Liver (tissue), 9 donors: Measurements from ENCODE around the gene JPH3. TPM values are rescaled to one million over a fixed set of nuclear protein-coding genes. Genes with fewer than 3 reads are reported as not detected.

ENCODE experiments used
- DNase-seq: peaks from one replicate; pipeline ENCODE4 v3.0.0-alpha.2; 2017; ENCODE audit warnings: low spot score
- H3K27ac ChIP-seq, 2 donors: one replicate each; pipeline ENCODE4 v1.7.0; 2013; ENCODE audit warnings: inconsistent platforms in 2 of 2, low read length in 2 of 2, control low read depth in 1 of 2, low read depth in 1 of 2, mild to moderate bottlenecking in 1 of 2
- H3K27me3 ChIP-seq, 4 donors: one replicate each; pipeline versions ENCODE4 v1.6.1 to v1.7.0; 2013; ENCODE audit warnings: low read length in 3 of 4, inconsistent platforms in 1 of 4, mild to moderate bottlenecking in 1 of 4, moderate library complexity in 1 of 4; ENCODE audit not compliant: control insufficient read depth in 4 of 4, insufficient read depth in 4 of 4
- H3K36me3 ChIP-seq, 4 donors: one replicate each; pipeline versions ENCODE4 v1.6.1 to v1.7.0; 2013; ENCODE audit warnings: low read length in 3 of 4, mild to moderate bottlenecking in 3 of 4, low read depth in 1 of 4, moderate library complexity in 1 of 4; ENCODE audit not compliant: control insufficient read depth in 4 of 4, insufficient read depth in 3 of 4
- H3K4me1 ChIP-seq, 4 donors: one replicate each; pipeline versions ENCODE4 v1.6.1 to v1.7.0; 2013; ENCODE audit warnings: low read length in 3 of 4, mild to moderate bottlenecking in 3 of 4, moderate library complexity in 1 of 4; ENCODE audit not compliant: control insufficient read depth in 4 of 4, insufficient read depth in 4 of 4
- H3K4me3 ChIP-seq, 3 donors: one replicate each; pipeline versions ENCODE4 v1.6.1 to v1.7.0; 2013; ENCODE audit warnings: low read length in 3 of 3, control low read depth in 1 of 3, low read depth in 1 of 3, mild to moderate bottlenecking in 1 of 3
- H3K9ac ChIP-seq, 2 donors: one replicate each; pipeline ENCODE4 v1.7.0; 2013; ENCODE audit warnings: low read length in 2 of 2, mild to moderate bottlenecking in 2 of 2, moderate library complexity in 2 of 2, control low read depth in 1 of 2, low read depth in 1 of 2
- H3K9me3 ChIP-seq, 4 donors: one replicate each; pipeline versions ENCODE4 v1.6.1 to v1.7.0; 2013; ENCODE audit warnings: low read length in 3 of 4; ENCODE audit not compliant: control insufficient read depth in 4 of 4
- CTCF ChIP-seq: fragments of 150-350 bp; IDR thresholded peaks from 2 replicates; pipeline ENCODE4 v1.5.1; 2017; ENCODE audit warnings: improper control_type of control experiment, low read depth, low read length; ENCODE audit not compliant: missing input control
- FOXA2 ChIP-seq: IDR thresholded peaks from 2 replicates; pipeline ENCODE4 v1.6.1; 2016; ENCODE audit warnings: antibody characterized with exemption
- GABPA ChIP-seq, 2 donors: IDR thresholded peaks in 1 of 2; conservative IDR thresholded peaks in 1 of 2; 2 replicates each; pipeline ENCODE4 v1.6.1; 2016; ENCODE audit warnings: antibody characterized with exemption in 2 of 2, mild to moderate bottlenecking in 1 of 2, moderate library complexity in 1 of 2
- HNF4A ChIP-seq, 2 donors: conservative IDR thresholded peaks; 2 replicates each; pipeline ENCODE4 v1.6.1; 2016; ENCODE audit warnings: antibody characterized with exemption in 2 of 2, mild to moderate bottlenecking in 2 of 2
- HNF4G ChIP-seq: IDR thresholded peaks from 2 replicates; pipeline ENCODE4 v1.6.1; 2016; ENCODE audit warnings: antibody characterized with exemption
- JUND ChIP-seq, 2 donors: IDR thresholded peaks; 2 replicates each; pipeline ENCODE4 v1.6.1; 2016; ENCODE audit warnings: antibody characterized with exemption in 2 of 2
- REST ChIP-seq: IDR thresholded peaks from 2 replicates; pipeline ENCODE4 v1.6.1; 2016; ENCODE audit warnings: antibody characterized with exemption, mild to moderate bottlenecking
- RXRA ChIP-seq, 2 donors: IDR thresholded peaks; 2 replicates each; pipeline ENCODE4 v1.6.1; 2017 to 2018; ENCODE audit warnings: antibody characterized with exemption in 2 of 2, mild to moderate bottlenecking in 1 of 2
- SP1 ChIP-seq: IDR thresholded peaks from 2 replicates; pipeline ENCODE4 v1.6.1; 2018; ENCODE audit warnings: antibody characterized with exemption, mild to moderate bottlenecking
- TAF1 ChIP-seq: conservative IDR thresholded peaks from 2 replicates; pipeline ENCODE4 v1.6.1; 2016; ENCODE audit warnings: antibody characterized with exemption, mild to moderate bottlenecking
- YY1 ChIP-seq: IDR thresholded peaks from 2 replicates; pipeline ENCODE4 v1.6.1; 2016; ENCODE audit warnings: antibody characterized with exemption, mild to moderate bottlenecking
- WGBS: extraction: QIAGEN DNeasy Blood & Tissue Kit; methylation state at CpG from one replicate; pipeline ENCODE4 v1.1.7; 2013; 5-methylcytosine and 5-hydroxymethylcytosine counted together
- polyA plus RNA-seq, 2 donors: library from polyadenylated mRNA; stranded (reverse) in 1 of 2; unstranded in 1 of 2; fragments of 200-250 nt in 1 of 2; fragments of >200 nt in 1 of 2; fragmentation: Nextera tagmentation in 1 of 2; extraction: Ambion mirVana in 1 of 2; gene quantifications; one replicate each; pipeline versions ENCODE4 v1.2.1 to v1.2.3, GENCODE V29; 2013 to 2015
- total RNA-seq, 2 donors: library from RNA; depleted of rRNA; stranded (reverse); fragments of >200 nt; gene quantifications; one replicate each; pipeline ENCODE4 v1.2.3, GENCODE V29; 2014
- TF ChIP-seq, protein P1 (sequence below): IDR thresholded peaks from 2 replicates; pipeline ENCODE4 v1.6.1; 2016; ENCODE audit warnings: antibody characterized with exemption
- TF ChIP-seq, protein P2 (sequence below): IDR thresholded peaks from 2 replicates; pipeline ENCODE4 v1.6.1; 2016; ENCODE audit warnings: antibody characterized with exemption
- TF ChIP-seq, protein P3 (sequence below): IDR thresholded peaks from 2 replicates; pipeline ENCODE4 v1.6.1; 2016; ENCODE audit warnings: antibody characterized with exemption
- donor health status: healthy.
- donor health status: healthy.
- donor health status: healthy.
- donor health status: healthy.
- donor health status: healthy.

JPH3 gene
- total and polyA plus RNA-seq, 4 donors = under 0.01 to 0.09 (median 0.04) TPM

DNA sequence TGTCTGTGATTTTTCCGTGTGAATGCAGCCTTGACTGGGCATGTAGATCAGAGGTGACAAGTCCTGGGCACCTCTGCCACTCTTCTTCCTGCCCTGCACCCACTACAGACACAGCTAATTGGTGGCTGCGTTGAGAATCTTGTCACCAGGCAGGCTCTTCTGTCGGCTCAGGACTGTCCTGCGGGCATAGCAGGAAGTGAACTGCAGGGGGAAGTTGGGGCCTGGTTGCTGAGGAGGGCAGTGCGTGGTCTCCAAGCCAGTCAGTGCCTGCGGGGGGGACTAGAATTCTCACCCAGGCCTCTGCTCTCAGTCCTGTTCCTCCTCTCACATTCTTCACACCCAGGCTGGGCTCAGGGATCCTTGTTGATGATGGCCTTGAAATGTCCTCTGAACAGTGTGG lies 50.5 kb downstream of the JPH3 start:
- H3K36me3 ChIP-seq = no peaks in the 10 kb centered on the region
- 54% methylated on average over 6 of the region's 6 CpGs for whole genome bisulfite sequencing
- H3K9me3 ChIP-seq = peaks cover 0 to 4% (median 2%) of the 10 kb centered on the region in 4 donors
- H3K4me1 ChIP-seq = no peaks in the 10 kb centered on the region
- no peak overlapping the region for H3K27ac ChIP-seq
- H3K9ac ChIP-seq = no peak overlapping the region
- no peak for DNase-seq
- no peak for TF ChIP-seq HNF4A (conservative IDR thresholded peaks at IDR 0.05)
- TF ChIP-seq YY1 = no peak
- no peak for TF ChIP-seq GABPA (IDR thresholded peaks at IDR 0.05 in 1 of 2, conservative IDR thresholded peaks at IDR 0.05 in 1 of 2)
- TF ChIP-seq, protein P1, sequence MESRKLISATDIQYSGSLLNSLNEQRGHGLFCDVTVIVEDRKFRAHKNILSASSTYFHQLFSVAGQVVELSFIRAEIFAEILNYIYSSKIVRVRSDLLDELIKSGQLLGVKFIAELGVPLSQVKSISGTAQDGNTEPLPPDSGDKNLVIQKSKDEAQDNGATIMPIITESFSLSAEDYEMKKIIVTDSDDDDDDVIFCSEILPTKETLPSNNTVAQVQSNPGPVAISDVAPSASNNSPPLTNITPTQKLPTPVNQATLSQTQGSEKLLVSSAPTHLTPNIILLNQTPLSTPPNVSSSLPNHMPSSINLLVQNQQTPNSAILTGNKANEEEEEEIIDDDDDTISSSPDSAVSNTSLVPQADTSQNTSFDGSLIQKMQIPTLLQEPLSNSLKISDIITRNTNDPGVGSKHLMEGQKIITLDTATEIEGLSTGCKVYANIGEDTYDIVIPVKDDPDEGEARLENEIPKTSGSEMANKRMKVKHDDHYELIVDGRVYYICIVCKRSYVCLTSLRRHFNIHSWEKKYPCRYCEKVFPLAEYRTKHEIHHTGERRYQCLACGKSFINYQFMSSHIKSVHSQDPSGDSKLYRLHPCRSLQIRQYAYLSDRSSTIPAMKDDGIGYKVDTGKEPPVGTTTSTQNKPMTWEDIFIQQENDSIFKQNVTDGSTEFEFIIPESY = no peak
- TF ChIP-seq RXRA (IDR thresholded peaks at IDR 0.05) = no peak
- no peak for TF ChIP-seq HNF4G
- TF ChIP-seq REST = no peak
- no peak for TF ChIP-seq FOXA2
- no peak for TF ChIP-seq TAF1
- TF ChIP-seq SP1 = no peak
- TF ChIP-seq, protein P2, sequence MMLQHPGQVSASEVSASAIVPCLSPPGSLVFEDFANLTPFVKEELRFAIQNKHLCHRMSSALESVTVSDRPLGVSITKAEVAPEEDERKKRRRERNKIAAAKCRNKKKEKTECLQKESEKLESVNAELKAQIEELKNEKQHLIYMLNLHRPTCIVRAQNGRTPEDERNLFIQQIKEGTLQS = no peak
- TF ChIP-seq JUND (IDR thresholded peaks at IDR 0.05) = no peak
- TF ChIP-seq, protein P3, sequence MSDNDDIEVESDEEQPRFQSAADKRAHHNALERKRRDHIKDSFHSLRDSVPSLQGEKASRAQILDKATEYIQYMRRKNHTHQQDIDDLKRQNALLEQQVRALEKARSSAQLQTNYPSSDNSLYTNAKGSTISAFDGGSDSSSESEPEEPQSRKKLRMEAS = no peak
- H3K4me3 ChIP-seq = no peak overlapping the region
- H3K27me3 ChIP-seq = peaks cover 0 to 2% (median 0%) of the 10 kb centered on the region in 4 donors

- no peak overlapping the region for H3K9ac ChIP-seq
- WGBS = 66% methylated on average over 5 of the region's 5 CpGs
- no peak for TF ChIP-seq TAF1
- peak; percentile 22 for TF ChIP-seq CTCF
- H3K27me3 ChIP-seq = peaks cover 0 to 2% (median 0%) of the 10 kb centered on the region in 4 donors
- no peak overlapping the region for H3K27ac ChIP-seq
- H3K9me3 ChIP-seq = peaks cover 0 to 7% (median 3%) of the 10 kb centered on the region in 4 donors
- H3K36me3 ChIP-seq = no peaks in the 10 kb centered on the region
- no peak overlapping the region for H3K4me3 ChIP-seq
- DNase-seq = no peak
- H3K4me1 ChIP-seq = no peaks in the 10 kb centered on the region
Observed at GRCh38 chr16:87653234-87653633, 50.9 kb downstream of the JPH3 start.
